H1 (cell line): ENCODE results near the gene PHC2. TPM values are rescaled to one million over a fixed set of nuclear protein-coding genes. Genes with fewer than 3 reads are reported as not detected.

Experiments
- CTCF ChIA-PET: fragments of 300-600 bp; sonication (Branson Sonifier 250); formaldehyde crosslinking; loops from one replicate; lab custom pipeline; 2021; ENCODE audit not compliant: partially characterized antibody; lab: Charles Lee
- POLR2A ChIA-PET: fragments of 300-600 bp; sonication (Branson Sonifier 250); formaldehyde crosslinking; loops from one replicate; lab custom pipeline; 2021; ENCODE audit warnings: inconsistent platforms; ENCODE audit not compliant: partially characterized antibody; lab: Charles Lee
- DNase-seq, 2 experiments: peaks; one replicate each; pipeline versions ENCODE4 v3.0.0 to v3.0.0-alpha.2; 2010 to 2022; ENCODE audit warnings: low spot score in 2 of 2, low read depth in 1 of 2, mixed read lengths in 1 of 2
- FAIRE-seq: peaks from 2 replicates; lab custom pipeline; 2011; peaks lifted over from hg19 to GRCh38; lab: Jason Lieb, UNC
- H2AFZ ChIP-seq: 2 replicates; pipeline ENCODE4 v1.8.1; 2012; ENCODE audit warnings: low read length, inconsistent platforms
- H2AK5ac ChIP-seq: 2 replicates; pipeline ENCODE4 v1.6.1; 2013; ENCODE audit warnings: low read depth, low read length
- H2BK120ac ChIP-seq: replicated peaks from 2 replicates; pipeline ENCODE3; 2013; ENCODE audit warnings: low read depth, low read length, inconsistent platforms
- H2BK12ac ChIP-seq: 2 replicates; pipeline ENCODE4 v1.6.1; 2013; ENCODE audit warnings: low read depth, low read length
- H2BK15ac ChIP-seq: 2 replicates; pipeline ENCODE4 v1.6.1; 2013; ENCODE audit warnings: low read length
- H2BK20ac ChIP-seq: 2 replicates; pipeline ENCODE4 v1.6.1; 2013; ENCODE audit warnings: low read length
- H2BK5ac ChIP-seq: 2 replicates; pipeline ENCODE4 v1.6.1; 2013; ENCODE audit warnings: low read depth, low read length
- H3K14ac ChIP-seq: 2 replicates; pipeline ENCODE4 v1.6.1; 2013; ENCODE audit warnings: inconsistent platforms; ENCODE audit not compliant: insufficient read length
- H3K18ac ChIP-seq: 2 replicates; pipeline ENCODE4 v1.6.1; 2013; ENCODE audit warnings: low read length; ENCODE audit errors: extremely low read depth
- H3K23ac ChIP-seq: 2 replicates; pipeline ENCODE4 v1.6.1; 2013; ENCODE audit warnings: inconsistent platforms; ENCODE audit not compliant: insufficient read length
- H3K23me2 ChIP-seq: 2 replicates; pipeline ENCODE4 v1.6.1; 2013; ENCODE audit warnings: low read depth, low read length
- H3K27ac ChIP-seq: 2 replicates; pipeline ENCODE4 v1.6.1; 2011; ENCODE audit warnings: low read depth, low read length, inconsistent platforms
- H3K27me3 ChIP-seq, 4 experiments: replicated peaks in 1 of 4; 1 replicate in 1 of 4; 2 replicates in 3 of 4; pipeline versions ENCODE4 v1.6.1 to v1.8.1; 2011 to 2013; ENCODE audit warnings: low read length in 3 of 4, mild to moderate bottlenecking in 3 of 4, inconsistent platforms in 2 of 4, mixed read lengths in 2 of 4, moderate library complexity in 1 of 4; ENCODE audit not compliant: control insufficient read depth in 3 of 4, insufficient read depth in 3 of 4; ENCODE audit errors: extremely low read depth in 1 of 4
- H3K36me3 ChIP-seq, 4 experiments: 2 replicates each; pipeline versions ENCODE4 v1.6.1 to v1.8.1; 2011 to 2013; ENCODE audit warnings: mild to moderate bottlenecking in 4 of 4, low read length in 3 of 4, moderate library complexity in 2 of 4, control low read depth in 1 of 4, inconsistent platforms in 1 of 4; ENCODE audit not compliant: insufficient read depth in 4 of 4, control insufficient read depth in 2 of 4
- H3K4ac ChIP-seq: replicated peaks from 2 replicates; pipeline ENCODE3; 2013; ENCODE audit warnings: low read length, low read depth, mixed read lengths, inconsistent platforms; ENCODE audit not compliant: insufficient read length
- H3K4me1 ChIP-seq, 4 experiments: replicated peaks in 1 of 4; 1 replicate in 1 of 4; 2 replicates in 3 of 4; pipeline versions ENCODE4 v1.6.1 to v1.8.1; 2011 to 2013; ENCODE audit warnings: low read length in 3 of 4, inconsistent platforms in 2 of 4, mixed read lengths in 1 of 4; ENCODE audit not compliant: insufficient read depth in 4 of 4, control insufficient read depth in 3 of 4
- H3K4me2 ChIP-seq, 2 experiments: 2 replicates each; pipeline versions ENCODE4 v1.6.1 to v1.8.1; 2011 to 2013; ENCODE audit warnings: low read depth in 2 of 2, low read length in 2 of 2, control low read depth in 1 of 2, inconsistent platforms in 1 of 2, mild to moderate bottlenecking in 1 of 2; ENCODE audit not compliant: insufficient read depth in 1 of 2
- H3K4me3 ChIP-seq, 4 experiments: fragments of 200-600, 300-600 bp in 1 of 4; sonication (generic), shearing (Covaris generic), sonication (Bioruptor Twin) in 1 of 4; 2 replicates each; pipeline versions ENCODE4 v1.5.1 to v1.8.1; 2011 to 2016; ENCODE audit warnings: low read length in 4 of 4, low read depth in 3 of 4, control low read depth in 2 of 4, inconsistent platforms in 2 of 4, mild to moderate bottlenecking in 2 of 4, mixed read lengths in 1 of 4, moderate library complexity in 1 of 4; ENCODE audit not compliant: insufficient read depth in 2 of 4; ENCODE audit errors: extremely low read depth in 1 of 4
- H3K56ac ChIP-seq: replicated peaks from 2 replicates; pipeline ENCODE3; 2013; ENCODE audit warnings: low read depth, mild to moderate bottlenecking, mixed read lengths, low read length, inconsistent platforms; ENCODE audit not compliant: insufficient read length
- H3K79me1 ChIP-seq: 2 replicates; pipeline ENCODE4 v1.6.1; 2013; ENCODE audit warnings: low read depth, low read length, control low read depth
- H3K79me2 ChIP-seq, 2 experiments: 2 replicates each; pipeline versions ENCODE4 v1.6.1 to v1.8.1; 2012 to 2013; ENCODE audit warnings: low read length in 2 of 2, mild to moderate bottlenecking in 2 of 2, inconsistent platforms in 1 of 2; ENCODE audit not compliant: insufficient read depth in 2 of 2, control insufficient read depth in 1 of 2
- H3K9ac ChIP-seq, 4 experiments: replicated peaks in 1 of 4; 1 replicate in 1 of 4; 2 replicates in 3 of 4; pipeline versions ENCODE4 v1.6.1 to v1.8.1; 2011 to 2013; ENCODE audit warnings: low read depth in 3 of 4, low read length in 3 of 4, control low read depth in 2 of 4, mild to moderate bottlenecking in 2 of 4, moderate library complexity in 2 of 4, inconsistent platforms in 1 of 4; ENCODE audit errors: extremely low read depth in 1 of 4
- H3K9me3 ChIP-seq, 2 experiments: 2 replicates each; pipeline versions ENCODE4 v1.6.1 to v1.8.1; 2012 to 2013; ENCODE audit warnings: mild to moderate bottlenecking in 2 of 2, moderate library complexity in 2 of 2, control low read depth in 1 of 2, inconsistent platforms in 1 of 2, low read depth in 1 of 2, low read length in 1 of 2, mixed read lengths in 1 of 2; ENCODE audit not compliant: insufficient read depth in 2 of 2
- H4K20me1 ChIP-seq, 2 experiments: replicated peaks in 1 of 2; 2 replicates each; pipeline versions ENCODE3 to v1.8.1; 2011 to 2013; ENCODE audit warnings: inconsistent platforms in 2 of 2, low read length in 2 of 2, mild to moderate bottlenecking in 1 of 2; ENCODE audit not compliant: insufficient read depth in 2 of 2, control insufficient read depth in 1 of 2
- H4K5ac ChIP-seq: 2 replicates; pipeline ENCODE4 v1.6.1; 2013; ENCODE audit warnings: low read length, low read depth, mixed read lengths, inconsistent platforms; ENCODE audit not compliant: insufficient read length
- H4K8ac ChIP-seq: 2 replicates; pipeline ENCODE4 v1.8.0; 2013; ENCODE audit warnings: mild to moderate bottlenecking, moderate library complexity, low read length, inconsistent platforms; ENCODE audit not compliant: insufficient read depth; ENCODE audit errors: extremely low read depth
- H4K91ac ChIP-seq: replicated peaks from 2 replicates; pipeline ENCODE3; 2013; ENCODE audit warnings: low read length, mixed read lengths, inconsistent platforms; ENCODE audit not compliant: insufficient read length
- CEBPB ChIP-seq: IDR thresholded peaks from 2 replicates; pipeline ENCODE4 v1.6.1; 2012; ENCODE audit warnings: low read depth, low read length
- USF2 ChIP-seq: IDR thresholded peaks from 2 replicates; pipeline ENCODE4 v1.6.1; 2011; ENCODE audit warnings: low read length, improper control_type of control experiment
- WGBS, 2 experiments: shearing (Covaris generic) in 1 of 2; methylation state at CpG; one replicate each; pipeline versions ENCODE4 v1.1.6 to v1.1.7; 2013 to 2015; ENCODE audit warnings: low lambda C conversion rate in 2 of 2, mixed read lengths in 2 of 2, inconsistent platforms in 1 of 2, low coverage in 1 of 2, missing lambda C conversion rate in 1 of 2; ENCODE audit not compliant: insufficient replicate concordance in 2 of 2, insufficient coverage in 1 of 2, insufficient read length in 1 of 2; ENCODE audit errors: extremely low coverage in 1 of 2, missing lambda C conversion rate in 1 of 2; 5-methylcytosine and 5-hydroxymethylcytosine counted together
- polyA plus RNA-seq, 7 experiments: library from polyadenylated mRNA; depleted of rRNA in 3 of 7; stranded (reverse) in 5 of 7; unstranded in 2 of 7; fragments of >200 nt in 5 of 7; fragments of 200-250 nt in 2 of 7; gene quantifications; 1 replicate in 5 of 7; 2 replicates in 1 of 7; 4 replicates in 1 of 7; pipeline versions ENCODE4 v1.2.1 to v1.2.3, GENCODE V29; 2011 to 2013; ENCODE audit warnings: missing spikeins in 2 of 7, mixed read lengths in 2 of 7
- total RNA-seq: library from RNA; stranded (reverse); fragmentation: NEBNext Ultra II Directional; extraction: Animal tissue kit (Norgen Biotek cat#: 25700); gene quantifications from 2 replicates; pipeline ENCODE4 v1.2.1, GENCODE V29; 2021

The PHC2 gene
- total and polyA plus RNA-seq, 2 of the 8 experiments (the other 6 are each of a cell fraction or from before 2014, with no cell fraction given), result 5.6 to 14.2 TPM

GRCh38 chr1:33438364-33439160, 7.7 kb upstream of the PHC2 start:
- Histone ChIP-seq H3K18ac (no peak overlapping the region), H3K4me1 (peaks cover 0 to 5% (median 2%) of the 10 kb centered on the region in 4 experiments; a peak in 2 of 7 replicates), H3K56ac (no peak overlapping the region), H2AK5ac (no peak overlapping the region), H3K79me1 (no peaks in the 10 kb centered on the region), H2BK20ac (no peak overlapping the region), H3K79me2 (no peaks in the 10 kb centered on the region), H2BK5ac (no peak overlapping the region), H3K4ac (no peak overlapping the region), H2BK12ac (no peak overlapping the region), H2BK15ac (no peak overlapping the region), H3K27me3 (no peaks in the 10 kb centered on the region), H3K23me2 (no peaks in the 10 kb centered on the region), H3K9ac (no peak overlapping the region), H3K9me3 (no peaks in the 10 kb centered on the region), H2AFZ (no peak overlapping the region), H3K23ac (no peak overlapping the region), H2BK120ac (no peak overlapping the region), H3K4me2 (no peak overlapping the region), H3K14ac (no peak overlapping the region), H4K20me1 (no peaks in the 10 kb centered on the region), H4K5ac (no peak overlapping the region), H4K8ac (no peak overlapping the region), H4K91ac (no peak overlapping the region), H3K4me3 (no peak overlapping the region), H3K36me3 (no peaks in the 10 kb centered on the region), H3K27ac (no peak overlapping the region)
- TF ChIP-seq USF2 (peak; percentile 48), CEBPB (no peak)
- WGBS, 2 experiments, result 82% methylated on average over 6 of the region's 6 CpGs; no CpG with 5 or more reads in 1 of the 2 experiments
- FAIRE-seq (no peak), DNase-seq (no peak)
- ChIA-PET POLR2A (no interaction called here), CTCF (interaction anchor here (0.8 to 2.6 kb wide), 7 partner anchors 11 to 143 kb away, joined by 3 to 10 read pairs (median 3); no protein-coding TSS in a partner anchor)
